H1 (cell line): Measurements from ENCODE around the gene MOB3B. TPM values are rescaled to one million over a fixed set of nuclear protein-coding genes. Genes with fewer than 3 reads are reported as not detected.

ENCODE experiments used
- CTCF ChIA-PET: fragments of 300-600 bp; sonication (Branson Sonifier 250); formaldehyde crosslinking; loops from one replicate; lab custom pipeline; 2021; ENCODE audit not compliant: partially characterized antibody; lab: Charles Lee
- POLR2A ChIA-PET: fragments of 300-600 bp; sonication (Branson Sonifier 250); formaldehyde crosslinking; loops from one replicate; lab custom pipeline; 2021; ENCODE audit warnings: inconsistent platforms; ENCODE audit not compliant: partially characterized antibody; lab: Charles Lee
- DNase-seq, 2 experiments: peaks; one replicate each; pipeline versions ENCODE4 v3.0.0 to v3.0.0-alpha.2; 2010 to 2022; ENCODE audit warnings: low spot score in 2 of 2, low read depth in 1 of 2, mixed read lengths in 1 of 2
- FAIRE-seq: peaks from 2 replicates; lab custom pipeline; 2011; peaks lifted over from hg19 to GRCh38; lab: Jason Lieb, UNC
- H2AFZ ChIP-seq: 2 replicates; pipeline ENCODE4 v1.8.1; 2012; ENCODE audit warnings: low read length, inconsistent platforms
- H2AK5ac ChIP-seq: 2 replicates; pipeline ENCODE4 v1.6.1; 2013; ENCODE audit warnings: low read depth, low read length
- H2BK120ac ChIP-seq: replicated peaks from 2 replicates; pipeline ENCODE3; 2013; ENCODE audit warnings: low read depth, low read length, inconsistent platforms
- H2BK12ac ChIP-seq: 2 replicates; pipeline ENCODE4 v1.6.1; 2013; ENCODE audit warnings: low read depth, low read length
- H2BK15ac ChIP-seq: 2 replicates; pipeline ENCODE4 v1.6.1; 2013; ENCODE audit warnings: low read length
- H2BK20ac ChIP-seq: 2 replicates; pipeline ENCODE4 v1.6.1; 2013; ENCODE audit warnings: low read length
- H2BK5ac ChIP-seq: 2 replicates; pipeline ENCODE4 v1.6.1; 2013; ENCODE audit warnings: low read depth, low read length
- H3K14ac ChIP-seq: 2 replicates; pipeline ENCODE4 v1.6.1; 2013; ENCODE audit warnings: inconsistent platforms; ENCODE audit not compliant: insufficient read length
- H3K18ac ChIP-seq: 2 replicates; pipeline ENCODE4 v1.6.1; 2013; ENCODE audit warnings: low read length; ENCODE audit errors: extremely low read depth
- H3K23ac ChIP-seq: 2 replicates; pipeline ENCODE4 v1.6.1; 2013; ENCODE audit warnings: inconsistent platforms; ENCODE audit not compliant: insufficient read length
- H3K23me2 ChIP-seq: 2 replicates; pipeline ENCODE4 v1.6.1; 2013; ENCODE audit warnings: low read depth, low read length
- H3K27ac ChIP-seq: 2 replicates; pipeline ENCODE4 v1.6.1; 2011; ENCODE audit warnings: low read depth, low read length, inconsistent platforms
- H3K27me3 ChIP-seq, 4 experiments: replicated peaks in 1 of 4; 1 replicate in 1 of 4; 2 replicates in 3 of 4; pipeline versions ENCODE4 v1.6.1 to v1.8.1; 2011 to 2013; ENCODE audit warnings: low read length in 3 of 4, mild to moderate bottlenecking in 3 of 4, inconsistent platforms in 2 of 4, mixed read lengths in 2 of 4, moderate library complexity in 1 of 4; ENCODE audit not compliant: control insufficient read depth in 3 of 4, insufficient read depth in 3 of 4; ENCODE audit errors: extremely low read depth in 1 of 4
- H3K36me3 ChIP-seq, 4 experiments: 2 replicates each; pipeline versions ENCODE4 v1.6.1 to v1.8.1; 2011 to 2013; ENCODE audit warnings: mild to moderate bottlenecking in 4 of 4, low read length in 3 of 4, moderate library complexity in 2 of 4, control low read depth in 1 of 4, inconsistent platforms in 1 of 4; ENCODE audit not compliant: insufficient read depth in 4 of 4, control insufficient read depth in 2 of 4
- H3K4ac ChIP-seq: replicated peaks from 2 replicates; pipeline ENCODE3; 2013; ENCODE audit warnings: low read length, low read depth, mixed read lengths, inconsistent platforms; ENCODE audit not compliant: insufficient read length
- H3K4me1 ChIP-seq, 4 experiments: replicated peaks in 1 of 4; 1 replicate in 1 of 4; 2 replicates in 3 of 4; pipeline versions ENCODE4 v1.6.1 to v1.8.1; 2011 to 2013; ENCODE audit warnings: low read length in 3 of 4, inconsistent platforms in 2 of 4, mixed read lengths in 1 of 4; ENCODE audit not compliant: insufficient read depth in 4 of 4, control insufficient read depth in 3 of 4
- H3K4me2 ChIP-seq, 2 experiments: 2 replicates each; pipeline versions ENCODE4 v1.6.1 to v1.8.1; 2011 to 2013; ENCODE audit warnings: low read depth in 2 of 2, low read length in 2 of 2, control low read depth in 1 of 2, inconsistent platforms in 1 of 2, mild to moderate bottlenecking in 1 of 2; ENCODE audit not compliant: insufficient read depth in 1 of 2
- H3K4me3 ChIP-seq, 4 experiments: fragments of 200-600, 300-600 bp in 1 of 4; sonication (generic), shearing (Covaris generic), sonication (Bioruptor Twin) in 1 of 4; 2 replicates each; pipeline versions ENCODE4 v1.5.1 to v1.8.1; 2011 to 2016; ENCODE audit warnings: low read length in 4 of 4, low read depth in 3 of 4, control low read depth in 2 of 4, inconsistent platforms in 2 of 4, mild to moderate bottlenecking in 2 of 4, mixed read lengths in 1 of 4, moderate library complexity in 1 of 4; ENCODE audit not compliant: insufficient read depth in 2 of 4; ENCODE audit errors: extremely low read depth in 1 of 4
- H3K56ac ChIP-seq: replicated peaks from 2 replicates; pipeline ENCODE3; 2013; ENCODE audit warnings: low read depth, mild to moderate bottlenecking, mixed read lengths, low read length, inconsistent platforms; ENCODE audit not compliant: insufficient read length
- H3K79me1 ChIP-seq: 2 replicates; pipeline ENCODE4 v1.6.1; 2013; ENCODE audit warnings: low read depth, low read length, control low read depth
- H3K79me2 ChIP-seq, 2 experiments: 2 replicates each; pipeline versions ENCODE4 v1.6.1 to v1.8.1; 2012 to 2013; ENCODE audit warnings: low read length in 2 of 2, mild to moderate bottlenecking in 2 of 2, inconsistent platforms in 1 of 2; ENCODE audit not compliant: insufficient read depth in 2 of 2, control insufficient read depth in 1 of 2
- H3K9ac ChIP-seq, 4 experiments: replicated peaks in 1 of 4; 1 replicate in 1 of 4; 2 replicates in 3 of 4; pipeline versions ENCODE4 v1.6.1 to v1.8.1; 2011 to 2013; ENCODE audit warnings: low read depth in 3 of 4, low read length in 3 of 4, control low read depth in 2 of 4, mild to moderate bottlenecking in 2 of 4, moderate library complexity in 2 of 4, inconsistent platforms in 1 of 4; ENCODE audit errors: extremely low read depth in 1 of 4
- H3K9me3 ChIP-seq, 2 experiments: 2 replicates each; pipeline versions ENCODE4 v1.6.1 to v1.8.1; 2012 to 2013; ENCODE audit warnings: mild to moderate bottlenecking in 2 of 2, moderate library complexity in 2 of 2, control low read depth in 1 of 2, inconsistent platforms in 1 of 2, low read depth in 1 of 2, low read length in 1 of 2, mixed read lengths in 1 of 2; ENCODE audit not compliant: insufficient read depth in 2 of 2
- H4K20me1 ChIP-seq, 2 experiments: replicated peaks in 1 of 2; 2 replicates each; pipeline versions ENCODE3 to v1.8.1; 2011 to 2013; ENCODE audit warnings: inconsistent platforms in 2 of 2, low read length in 2 of 2, mild to moderate bottlenecking in 1 of 2; ENCODE audit not compliant: insufficient read depth in 2 of 2, control insufficient read depth in 1 of 2
- H4K5ac ChIP-seq: 2 replicates; pipeline ENCODE4 v1.6.1; 2013; ENCODE audit warnings: low read length, low read depth, mixed read lengths, inconsistent platforms; ENCODE audit not compliant: insufficient read length
- H4K8ac ChIP-seq: 2 replicates; pipeline ENCODE4 v1.8.0; 2013; ENCODE audit warnings: mild to moderate bottlenecking, moderate library complexity, low read length, inconsistent platforms; ENCODE audit not compliant: insufficient read depth; ENCODE audit errors: extremely low read depth
- H4K91ac ChIP-seq: replicated peaks from 2 replicates; pipeline ENCODE3; 2013; ENCODE audit warnings: low read length, mixed read lengths, inconsistent platforms; ENCODE audit not compliant: insufficient read length
- CHD2 ChIP-seq: IDR thresholded peaks from 2 replicates; pipeline ENCODE4 v1.6.1; 2012; ENCODE audit warnings: low read length, improper control_type of control experiment
- HDAC6 ChIP-seq: IDR thresholded peaks from one replicate; pipeline ENCODE4 v1.7.1; 2012; ENCODE audit warnings: low read depth, mild to moderate bottlenecking, inconsistent platforms, low read length, moderate library complexity
- KDM4A ChIP-seq: IDR thresholded peaks from one replicate; pipeline ENCODE4 v1.7.1; 2012; ENCODE audit warnings: low read depth, mild to moderate bottlenecking, moderate library complexity, low read length, inconsistent platforms; ENCODE audit not compliant: severe bottlenecking
- RXRA ChIP-seq: IDR thresholded peaks from 2 replicates; pipeline ENCODE4 v1.6.1; 2011; ENCODE audit warnings: low read depth, mild to moderate bottlenecking, low read length, moderate library complexity; ENCODE audit not compliant: insufficient read depth
- TEAD4 ChIP-seq: IDR thresholded peaks from 2 replicates; pipeline ENCODE4 v1.6.1; 2012; ENCODE audit warnings: low read depth, low read length, inconsistent platforms, mixed read lengths
- WGBS, 2 experiments: shearing (Covaris generic) in 1 of 2; methylation state at CpG; one replicate each; pipeline versions ENCODE4 v1.1.6 to v1.1.7; 2013 to 2015; ENCODE audit warnings: low lambda C conversion rate in 2 of 2, mixed read lengths in 2 of 2, inconsistent platforms in 1 of 2, low coverage in 1 of 2, missing lambda C conversion rate in 1 of 2; ENCODE audit not compliant: insufficient replicate concordance in 2 of 2, insufficient coverage in 1 of 2, insufficient read length in 1 of 2; ENCODE audit errors: extremely low coverage in 1 of 2, missing lambda C conversion rate in 1 of 2; 5-methylcytosine and 5-hydroxymethylcytosine counted together
- polyA plus RNA-seq, 7 experiments: library from polyadenylated mRNA; depleted of rRNA in 3 of 7; stranded (reverse) in 5 of 7; unstranded in 2 of 7; fragments of >200 nt in 5 of 7; fragments of 200-250 nt in 2 of 7; gene quantifications; 1 replicate in 5 of 7; 2 replicates in 1 of 7; 4 replicates in 1 of 7; pipeline versions ENCODE4 v1.2.1 to v1.2.3, GENCODE V29; 2011 to 2013; ENCODE audit warnings: missing spikeins in 2 of 7, mixed read lengths in 2 of 7
- total RNA-seq: library from RNA; stranded (reverse); fragmentation: NEBNext Ultra II Directional; extraction: Animal tissue kit (Norgen Biotek cat#: 25700); gene quantifications from 2 replicates; pipeline ENCODE4 v1.2.1, GENCODE V29; 2021

MOB3B gene
- total and polyA plus RNA-seq, 2 of the 8 experiments (the other 6 are each of a cell fraction or from before 2014, with no cell fraction given), result 12.7 to 16.1 TPM

DNA sequence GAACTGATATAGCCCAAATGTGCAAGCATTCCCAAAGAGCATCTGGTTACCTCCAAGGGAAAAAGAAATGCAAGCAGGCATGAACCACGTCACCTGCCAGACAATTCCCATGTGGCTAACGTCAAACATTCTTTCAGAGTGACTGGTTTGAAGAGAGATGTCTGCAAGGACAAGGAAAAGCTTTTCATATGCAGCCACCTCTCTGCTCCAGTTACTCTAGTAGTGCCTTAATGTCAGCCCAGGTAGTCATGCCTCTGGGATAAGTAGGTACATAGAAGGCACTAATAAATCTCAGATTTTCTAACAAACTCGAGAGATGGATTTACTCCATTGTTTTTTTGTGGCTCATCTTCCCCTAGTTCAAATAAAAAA is 102.4 kb downstream of the MOB3B start:
- Histone ChIP-seq H3K23ac (no peak overlapping the region), H2BK5ac (no peak overlapping the region), H2AFZ (no peak overlapping the region), H3K14ac (no peak overlapping the region), H3K4me2 (no peak overlapping the region; a peak in 1 of 4 replicates), H4K8ac (no peak overlapping the region), H4K91ac (no peak overlapping the region), H3K9me3 (no peaks in the 10 kb centered on the region), H3K18ac (no peak overlapping the region), H3K27ac (no peak overlapping the region), H3K56ac (no peak overlapping the region), H3K79me2 (0 out of 4 replicates have a peak, but pooled peaks cover 0 to 3% of the 10 kb centered on the region in 2 experiments), H2BK20ac (no peak overlapping the region), H3K4me3 (no peak overlapping the region), H2BK15ac (no peak overlapping the region), H2AK5ac (no peak overlapping the region), H3K23me2 (no peaks in the 10 kb centered on the region), H4K5ac (no peak overlapping the region), H3K4me1 (peaks cover 0 to 26% (median 15%) of the 10 kb centered on the region in 4 experiments), H3K36me3 (no peaks in the 10 kb centered on the region; a peak in 1 of 8 replicates), H2BK120ac (no peak overlapping the region), H4K20me1 (no peaks in the 10 kb centered on the region), H3K9ac (no peak overlapping the region), H3K27me3 (peaks cover 0 to 1% (median 0%) of the 10 kb centered on the region in 4 experiments; a peak in 1 of 7 replicates), H3K4ac (no peak overlapping the region), H2BK12ac (no peak overlapping the region), H3K79me1 (peaks cover 4% of the 10 kb centered on the region; the same call in 1 of the 2 replicates)
- TF ChIP-seq TEAD4, result no peak
- no peak for TF ChIP-seq HDAC6
- TF ChIP-seq CHD2, result no peak
- TF ChIP-seq RXRA, result no peak
- TF ChIP-seq KDM4A, result no peak
- ChIA-PET CTCF (interaction anchor here (0.6 to 1.2 kb wide), 3 partner anchors 13 to 102 kb away, joined by 3 read pairs; partner anchors contain the start of gene MOB3B), POLR2A (no interaction called here)
- 85% methylated on average over 3 of the region's 3 CpGs; no CpG with 5 or more reads in 1 of the 2 experiments for WGBS, 2 experiments
- no peak for FAIRE-seq
- peak in 1 of 2 experiments; percentile 31 for DNase-seq
